Astrocyte (in vitro differentiated cells and primary cell): ENCODE measurements around the gene ZNF385D. TPM values are rescaled to one million over a fixed set of nuclear protein-coding genes. Genes with fewer than 3 reads are reported as not detected.

Experiments
- DNase-seq: peaks from one replicate; pipeline ENCODE4 v3.0.0-alpha.2; 2010; ENCODE audit warnings: low read depth
- FAIRE-seq: peaks from 2 replicates; lab custom pipeline; 2011; peaks lifted over from hg19 to GRCh38; lab: Jason Lieb, UNC
- H2AFZ ChIP-seq: 2 replicates; pipeline ENCODE4 v1.6.0; 2012; ENCODE audit warnings: low read depth, low read length, inconsistent platforms
- H3K27ac ChIP-seq: 2 replicates; pipeline ENCODE4 v1.5.1; 2011; ENCODE audit warnings: low read depth, low read length, inconsistent platforms
- H3K27me3 ChIP-seq: 2 replicates; pipeline ENCODE4 v1.6.0; 2011; ENCODE audit warnings: low read length, inconsistent platforms; ENCODE audit not compliant: insufficient read depth
- H3K36me3 ChIP-seq: 2 replicates; pipeline ENCODE4 v1.5.1; 2011; ENCODE audit warnings: low read length, inconsistent platforms; ENCODE audit not compliant: insufficient read depth
- H3K4me1 ChIP-seq: 2 replicates; pipeline ENCODE4 v1.5.1; 2011; ENCODE audit warnings: low read length, inconsistent platforms; ENCODE audit not compliant: insufficient read depth
- H3K4me2 ChIP-seq: 2 replicates; pipeline ENCODE4 v1.6.0; 2012; ENCODE audit warnings: low read length, inconsistent platforms
- H3K4me3 ChIP-seq: 2 replicates; pipeline ENCODE4 v1.5.1; 2011; ENCODE audit warnings: low read depth, mild to moderate bottlenecking, low read length, inconsistent platforms; ENCODE audit not compliant: insufficient read depth
- H3K79me2 ChIP-seq: 2 replicates; pipeline ENCODE4 v1.6.0; 2012; ENCODE audit warnings: mild to moderate bottlenecking, low read length, inconsistent platforms; ENCODE audit not compliant: insufficient read depth
- H3K9ac ChIP-seq: 2 replicates; pipeline ENCODE4 v1.6.0; 2012; ENCODE audit warnings: mild to moderate bottlenecking, low read length, inconsistent platforms
- H3K9me3 ChIP-seq: 2 replicates; pipeline ENCODE4 v1.5.1; 2012; ENCODE audit warnings: low read depth, mild to moderate bottlenecking, low read length, inconsistent platforms; ENCODE audit not compliant: insufficient read depth
- H4K20me1 ChIP-seq: 2 replicates; pipeline ENCODE4 v1.6.0; 2012; ENCODE audit warnings: low read length, inconsistent platforms; ENCODE audit not compliant: insufficient read depth
- H3K27ac Mint-ChIP-seq: one replicate; pipeline ENCODE4 v1.8.0; 2021; ENCODE audit warnings: mild to moderate bottlenecking, mixed read lengths; ENCODE audit not compliant: unreplicated experiment
- H3K27me3 Mint-ChIP-seq: one replicate; pipeline ENCODE4 v1.8.0; 2021; ENCODE audit warnings: low read depth, mixed read lengths; ENCODE audit not compliant: unreplicated experiment
- H3K36me3 Mint-ChIP-seq: one replicate; pipeline ENCODE4 v1.8.0; 2021; ENCODE audit warnings: low read depth, mixed read lengths; ENCODE audit not compliant: unreplicated experiment
- H3K4me1 Mint-ChIP-seq: one replicate; pipeline ENCODE4 v1.8.0; 2021; ENCODE audit warnings: low read depth, mixed read lengths; ENCODE audit not compliant: unreplicated experiment
- H3K4me3 Mint-ChIP-seq: one replicate; pipeline ENCODE4 v1.8.0; 2021; ENCODE audit warnings: mild to moderate bottlenecking, moderate library complexity, mixed read lengths; ENCODE audit not compliant: unreplicated experiment
- H3K9me3 Mint-ChIP-seq: one replicate; pipeline ENCODE4 v1.8.0; 2021; ENCODE audit warnings: mild to moderate bottlenecking, mixed read lengths; ENCODE audit not compliant: unreplicated experiment
- CTCF ChIP-seq: IDR thresholded peaks from 2 replicates; pipeline ENCODE4 v1.5.1; 2011; ENCODE audit warnings: low read depth, mild to moderate bottlenecking, inconsistent platforms, low read length, moderate library complexity; ENCODE audit not compliant: insufficient read depth
- EZH2 ChIP-seq: IDR thresholded peaks from 2 replicates; pipeline ENCODE4 v1.6.1; 2012; ENCODE audit warnings: mild to moderate bottlenecking, low read length, inconsistent platforms; ENCODE audit not compliant: insufficient read depth
- total RNA-seq: library from RNA; stranded (reverse); gene quantifications from 2 replicates; pipeline ENCODE4 v1.2.1, GENCODE V29; 2021

ZNF385D gene
- total RNA-seq, 1 donor from 2014 or later: 7.8 TPM

- Mint-ChIP-seq H3K27ac (no peak overlapping the region), H3K36me3 (no peaks in the 10 kb centered on the region), H3K4me3 (no peak overlapping the region), H3K4me1 (no peaks in the 10 kb centered on the region), H3K27me3 (no peaks in the 10 kb centered on the region), H3K9me3 (no peaks in the 10 kb centered on the region)
- no peak overlapping the region for H3K27ac ChIP-seq
- H3K9me3 ChIP-seq: no peaks in the 10 kb centered on the region
- H3K4me2 ChIP-seq: no peak overlapping the region
- H3K79me2 ChIP-seq: no peaks in the 10 kb centered on the region
- TF ChIP-seq CTCF (no peak), EZH2 (no peak)
- H3K4me3 ChIP-seq: no peak overlapping the region
- DNase-seq (no peak), FAIRE-seq (no peak)
- no peak overlapping the region for H3K9ac ChIP-seq
- H3K36me3 ChIP-seq: no peaks in the 10 kb centered on the region
- H3K4me1 ChIP-seq: peaks cover 2% of the 10 kb centered on the region
- no peaks in the 10 kb centered on the region for H4K20me1 ChIP-seq
- no peak overlapping the region for H2AFZ ChIP-seq
- H3K27me3 ChIP-seq: no peaks in the 10 kb centered on the region
Observed at GRCh38 chr3:21755896-21756295, 4.9 kb upstream of the ZNF385D start.

- H3K4me3 Mint-ChIP-seq: no peak overlapping the region
- H3K27me3 Mint-ChIP-seq: no peaks in the 10 kb centered on the region
- Histone ChIP-seq H3K4me3 (no peak overlapping the region), H3K4me2 (no peak overlapping the region), H4K20me1 (no peaks in the 10 kb centered on the region), H3K9ac (no peak overlapping the region), H3K36me3 (no peaks in the 10 kb centered on the region), H3K4me1 (peaks cover 7% of the 10 kb centered on the region), H3K79me2 (no peaks in the 10 kb centered on the region), H3K27me3 (no peaks in the 10 kb centered on the region), H3K9me3 (no peaks in the 10 kb centered on the region), H2AFZ (no peak overlapping the region), H3K27ac (no peak overlapping the region)
- no peaks in the 10 kb centered on the region for H3K36me3 Mint-ChIP-seq
- DNase-seq (no peak), FAIRE-seq (no peak)
- TF ChIP-seq CTCF (no peak), EZH2 (no peak)
- no peak overlapping the region for H3K27ac Mint-ChIP-seq
- no peaks in the 10 kb centered on the region for H3K4me1 Mint-ChIP-seq
- no peaks in the 10 kb centered on the region for H3K9me3 Mint-ChIP-seq
Observed at GRCh38 chr3:21754839-21755238, 3.8 kb upstream of the ZNF385D start.

GRCh38 chr3:21752749-21753347, 1.8 kb upstream of the ZNF385D start:
- FAIRE-seq: peak; percentile 94
- peaks cover 18% of the 10 kb centered on the region for H3K4me1 ChIP-seq
- no peaks in the 10 kb centered on the region for H4K20me1 ChIP-seq
- peak; percentile 47 for DNase-seq
- Mint-ChIP-seq H3K9me3 (no peaks in the 10 kb centered on the region), H3K27ac (no peak overlapping the region), H3K4me1 (peaks cover 9% of the 10 kb centered on the region), H3K36me3 (no peaks in the 10 kb centered on the region), H3K27me3 (no peaks in the 10 kb centered on the region), H3K4me3 (no peak overlapping the region)
- H3K27me3 ChIP-seq: no peaks in the 10 kb centered on the region
- no peak overlapping the region for H3K9ac ChIP-seq
- H3K36me3 ChIP-seq: no peaks in the 10 kb centered on the region
- no peak overlapping the region for H3K4me3 ChIP-seq
- no peak overlapping the region for H3K4me2 ChIP-seq
- no peaks in the 10 kb centered on the region for H3K9me3 ChIP-seq
- no peak overlapping the region for H3K27ac ChIP-seq
- peak; percentile 61 for TF ChIP-seq CTCF
- TF ChIP-seq EZH2: no peak
- peaks cover 12% of the 10 kb centered on the region for H3K79me2 ChIP-seq
- no peak overlapping the region for H2AFZ ChIP-seq
